Left ventricle myocardium inferior (tissue), 1 donor: ENCODE results near the gene SLC2A5. TPM values are rescaled to one million over a fixed set of nuclear protein-coding genes. Genes with fewer than 3 reads are reported as not detected.
"Not testable (repeated sequence)": the region's sequence is repeated elsewhere in the genome, so short reads cannot be mapped to it uniquely, and the experiment has no call there.

Experiments
- DNase-seq: peaks from one replicate; pipeline ENCODE4 v3.0.0-alpha.2; 2020
- H3K27ac ChIP-seq: fragments of 200-600 bp; replicated peaks from 2 replicates; pipeline ENCODE4 v1.8.0; 2021
- H3K27me3 ChIP-seq: fragments of 200-600 bp; 2 replicates; pipeline ENCODE4 v1.8.0; 2021; ENCODE audit warnings: low read depth
- H3K36me3 ChIP-seq: fragments of 200-600 bp; 2 replicates; pipeline ENCODE4 v1.8.0; 2021
- H3K4me1 ChIP-seq: fragments of 200-600 bp; 2 replicates; pipeline ENCODE4 v1.8.0; 2021
- H3K4me3 ChIP-seq: fragments of 200-600 bp; 2 replicates; pipeline ENCODE4 v1.8.0; 2021; ENCODE audit warnings: mild to moderate bottlenecking, moderate library complexity
- H3K9me3 ChIP-seq: fragments of 200-600 bp; replicated peaks from 2 replicates; pipeline ENCODE4 v1.8.0; 2021
- intact Hi-C: fragments of 100-400 bp; cut with micrococcal nuclease; formaldehyde crosslinking; loops from one replicate; pipeline ENCODE4 v1.11.0; 2022
- total RNA-seq: library from RNA; stranded (reverse); fragmentation: NEBNext Ultra II Directional; extraction: Animal tissue kit (Norgen Biotek cat#: 25700); gene quantifications from one replicate; pipeline ENCODE4 v1.2.1, GENCODE V29; 2021
- TF ChIP-seq, protein P1 (sequence below): fragments of 200-600 bp; IDR thresholded peaks from 2 replicates; pipeline ENCODE4 v1.8.0; 2021; ENCODE audit warnings: antibody characterized with exemption, mild to moderate bottlenecking, borderline replicate concordance
- donor health status: DM: no; HTN: yes; CAD: no; lungs with severe emphysema.

SLC2A5 gene
- total RNA-seq, 1 donor from 2014 or later, result 4.2 TPM

DNA sequence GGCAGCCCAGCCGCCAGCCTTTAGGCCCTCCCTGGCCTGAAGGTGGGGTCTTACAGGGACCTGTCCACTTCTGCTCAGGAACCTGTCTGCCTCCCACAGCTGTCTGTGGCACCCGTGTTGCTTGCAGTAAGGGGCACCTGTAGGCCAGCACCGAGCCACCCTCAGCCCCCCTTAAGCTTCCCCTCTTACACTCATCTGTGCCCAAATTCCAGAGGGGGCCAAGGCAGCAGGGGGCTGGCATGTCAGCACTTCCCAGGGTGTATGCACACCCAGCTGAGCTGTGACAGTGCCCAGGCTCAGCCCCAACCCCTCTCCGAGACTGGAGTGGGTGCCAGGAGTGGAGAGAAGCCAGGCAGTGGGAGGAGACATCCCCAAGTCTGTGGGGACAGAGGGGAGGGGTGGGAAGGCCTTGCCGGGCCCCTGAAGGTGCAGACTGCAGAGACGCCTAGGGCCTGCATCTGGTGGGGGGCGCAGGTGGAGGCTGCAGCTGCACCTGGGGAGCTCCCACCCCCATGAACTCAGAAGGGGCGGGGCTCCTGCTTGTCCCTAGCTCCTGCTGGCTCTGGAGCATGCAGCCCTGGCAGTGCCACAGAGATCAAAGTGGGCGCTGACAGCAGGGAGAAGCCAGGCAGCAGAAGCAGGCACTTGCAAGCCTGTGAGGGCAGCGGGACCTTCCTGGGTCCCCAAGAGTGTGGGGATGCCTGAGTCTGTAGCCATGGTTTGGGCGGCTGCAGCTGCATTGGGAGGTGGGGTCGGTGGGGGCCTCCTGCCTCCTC, 37.8 kb downstream of the SLC2A5 start:
- TF ChIP-seq, protein P1, sequence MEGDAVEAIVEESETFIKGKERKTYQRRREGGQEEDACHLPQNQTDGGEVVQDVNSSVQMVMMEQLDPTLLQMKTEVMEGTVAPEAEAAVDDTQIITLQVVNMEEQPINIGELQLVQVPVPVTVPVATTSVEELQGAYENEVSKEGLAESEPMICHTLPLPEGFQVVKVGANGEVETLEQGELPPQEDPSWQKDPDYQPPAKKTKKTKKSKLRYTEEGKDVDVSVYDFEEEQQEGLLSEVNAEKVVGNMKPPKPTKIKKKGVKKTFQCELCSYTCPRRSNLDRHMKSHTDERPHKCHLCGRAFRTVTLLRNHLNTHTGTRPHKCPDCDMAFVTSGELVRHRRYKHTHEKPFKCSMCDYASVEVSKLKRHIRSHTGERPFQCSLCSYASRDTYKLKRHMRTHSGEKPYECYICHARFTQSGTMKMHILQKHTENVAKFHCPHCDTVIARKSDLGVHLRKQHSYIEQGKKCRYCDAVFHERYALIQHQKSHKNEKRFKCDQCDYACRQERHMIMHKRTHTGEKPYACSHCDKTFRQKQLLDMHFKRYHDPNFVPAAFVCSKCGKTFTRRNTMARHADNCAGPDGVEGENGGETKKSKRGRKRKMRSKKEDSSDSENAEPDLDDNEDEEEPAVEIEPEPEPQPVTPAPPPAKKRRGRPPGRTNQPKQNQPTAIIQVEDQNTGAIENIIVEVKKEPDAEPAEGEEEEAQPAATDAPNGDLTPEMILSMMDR, result no peak
- peak overlapping the region; percentile 75 for H3K27ac ChIP-seq
- peak; percentile 66 for DNase-seq
- peak overlapping the region; percentile 38 for H3K4me3 ChIP-seq
- H3K27me3 ChIP-seq, result no peaks in the 10 kb centered on the region
- intact Hi-C loops, result no loop called here
- peaks cover 32% of the 10 kb centered on the region for H3K9me3 ChIP-seq
- H3K36me3 ChIP-seq, result no peaks in the 10 kb centered on the region
- H3K4me1 ChIP-seq, result peaks cover 21% of the 10 kb centered on the region

DNA sequence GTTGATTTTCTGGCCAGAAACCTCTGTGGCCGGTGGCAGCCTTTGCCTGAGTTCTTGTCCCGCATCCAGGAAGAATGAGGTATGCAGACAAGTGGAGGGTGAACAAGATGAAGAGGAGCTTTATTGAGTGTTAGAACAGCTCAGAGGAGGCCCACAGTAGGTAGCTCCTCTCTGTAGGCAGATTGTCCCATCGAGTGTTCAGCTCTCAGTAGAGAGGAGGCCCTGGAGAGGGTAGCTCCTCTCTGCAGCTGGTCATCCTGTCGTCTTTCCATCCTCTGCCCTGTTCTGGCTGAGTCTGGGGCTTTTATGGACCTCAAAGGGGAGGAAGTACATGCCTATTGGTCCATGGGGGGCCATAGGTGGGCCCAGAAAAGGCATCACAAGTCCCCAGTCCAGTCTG, 38.4 kb downstream of the SLC2A5 start:
- Histone ChIP-seq H3K27ac (peak overlapping the region; percentile 75), H3K4me1 (peaks cover 21% of the 10 kb centered on the region), H3K9me3 (peaks cover 32% of the 10 kb centered on the region)
- intact Hi-C loops, H3K27me3 ChIP-seq, H3K4me3 ChIP-seq, DNase-seq, H3K36me3 ChIP-seq: not testable (repeated sequence)

GRCh38 chr1:9028921-9029705, 40.3 kb downstream of the SLC2A5 start:
- Histone ChIP-seq H3K27me3 (no peaks in the 10 kb centered on the region), H3K27ac (no peak overlapping the region), H3K9me3 (peaks cover 19% of the 10 kb centered on the region), H3K4me3 (no peak overlapping the region), H3K4me1 (peaks cover 21% of the 10 kb centered on the region), H3K36me3 (no peaks in the 10 kb centered on the region)
- TF ChIP-seq, protein P1, result no peak
- no peak for DNase-seq
- intact Hi-C loops, result no loop called here

- intact Hi-C loops, result no loop called here
- DNase-seq, result no peak
- peaks cover 19% of the 10 kb centered on the region for H3K9me3 ChIP-seq
- no peak overlapping the region for H3K27ac ChIP-seq
- no peak overlapping the region for H3K4me3 ChIP-seq
- H3K27me3 ChIP-seq, result no peaks in the 10 kb centered on the region
- TF ChIP-seq, protein P1, result no peak
- peaks cover 18% of the 10 kb centered on the region for H3K4me1 ChIP-seq
- H3K36me3 ChIP-seq, result no peaks in the 10 kb centered on the region
These were observed 42.1 kb downstream of the SLC2A5 start for GRCh38 chr1:9027307-9027706.

DNA sequence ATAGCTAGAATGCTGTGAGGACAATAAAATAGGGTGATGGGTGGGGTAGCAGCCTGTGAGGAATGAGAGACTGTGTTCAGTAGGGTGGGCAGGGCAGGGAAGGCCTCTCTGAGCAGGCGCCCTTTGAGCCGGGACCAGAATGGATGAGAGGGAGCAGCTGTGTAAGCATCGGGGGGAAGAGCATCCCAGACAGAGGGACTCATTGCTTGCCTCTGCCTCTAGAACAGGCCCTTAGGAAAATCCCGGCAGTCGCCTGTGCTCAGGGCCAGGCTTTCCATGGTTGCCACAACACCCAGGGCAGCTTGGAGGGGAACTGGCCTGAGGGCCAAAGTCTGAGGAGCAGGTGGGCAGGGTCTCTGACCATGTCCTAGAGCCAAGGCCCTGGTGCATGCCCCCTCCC, 44.0 kb downstream of the SLC2A5 start:
- TF ChIP-seq, protein P1, result no peak
- Histone ChIP-seq H3K27ac (no peak overlapping the region), H3K4me1 (peaks cover 7% of the 10 kb centered on the region), H3K4me3 (no peak overlapping the region), H3K27me3 (no peaks in the 10 kb centered on the region), H3K9me3 (peaks cover 9% of the 10 kb centered on the region), H3K36me3 (no peaks in the 10 kb centered on the region)
- no peak for DNase-seq
- intact Hi-C loops, result no loop called here

DNA sequence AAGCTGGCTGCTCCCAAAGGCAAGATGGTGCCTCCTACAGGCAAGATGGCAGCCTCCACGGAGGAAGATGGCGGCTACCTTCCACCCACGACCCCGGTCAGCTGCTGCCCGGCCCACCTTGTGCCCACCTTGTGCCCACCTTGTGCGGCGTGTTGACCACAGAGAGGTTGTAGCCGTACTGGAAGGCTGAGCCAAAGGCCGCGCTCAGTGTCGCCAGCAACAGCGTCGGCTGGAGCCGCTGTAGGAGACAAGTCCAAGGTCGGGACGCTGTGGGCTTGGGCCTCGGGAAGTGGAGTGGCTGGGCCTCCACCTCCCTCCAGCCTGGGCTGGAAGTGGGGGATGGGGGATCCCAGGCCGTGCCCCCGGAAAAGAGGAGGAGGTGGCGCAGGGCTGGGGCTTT, 44.6 kb downstream of the SLC2A5 start:
- intact Hi-C loops, result no loop called here
- H3K4me1 ChIP-seq, result peaks cover 7% of the 10 kb centered on the region
- no peak overlapping the region for H3K27ac ChIP-seq
- H3K9me3 ChIP-seq, result peaks cover 7% of the 10 kb centered on the region
- H3K27me3 ChIP-seq, result no peaks in the 10 kb centered on the region
- no peaks in the 10 kb centered on the region for H3K36me3 ChIP-seq
- TF ChIP-seq, protein P1, result no peak
- DNase-seq, result no peak
- H3K4me3 ChIP-seq, result no peak overlapping the region
